Measurements from ENCODE around the gene SBF2.

GRCh38 chr11:9745411-9746211, 548.4 kb downstream of the SBF2 start:
- no peak for TF ChIP-seq CTCF (IDR thresholded peaks at IDR 0.05)
- TF ChIP-seq POLR2A (IDR thresholded peaks at IDR 0.05) = no peak

Measured in esophagus squamous epithelium (tissue), 4 donors.